GM12878 (cell line): ENCODE measurements around the gene SORCS2. TPM values are rescaled to one million over a fixed set of nuclear protein-coding genes. Genes with fewer than 3 reads are reported as not detected.

ENCODE experiments used
- ATAC-seq: fragments of 200-7000 bp; cut with Tn5 transposase; 3 replicates; pipeline ENCODE4 v1.9.1; 2020; ENCODE audit warnings: mild to moderate bottlenecking, moderate library complexity
- BruUV-seq: library from RNA; stranded (reverse); fragments of 400-500 nt; replicated peaks from 2 replicates; lab custom pipeline; 2021; lab: Mats Ljungman, UMichigan
- CTCF ChIA-PET: fragments of 300-600 bp; sonication (Branson Sonifier 250); formaldehyde crosslinking; extraction: SDS; loops from one replicate; lab custom pipeline; 2021; ENCODE audit warnings: inconsistent platforms; lab: Yijun Ruan, JAX
- POLR2A ChIA-PET: fragments of 350-600 bp; formaldehyde crosslinking; extraction: SDS; loops from one replicate; lab custom pipeline; 2021; ENCODE audit warnings: inconsistent platforms; lab: Charles Lee
- RAD21 ChIA-PET: fragments of 300-600 bp; sonication (Branson Sonifier 250); formaldehyde crosslinking; loops from one replicate; lab custom pipeline; 2023; ENCODE audit warnings: antibody characterized with exemption; ENCODE audit not compliant: unreplicated experiment; lab: Charles Lee
- SMC1A ChIA-PET: fragments of 300-600 bp; sonication (Branson Sonifier 250); formaldehyde crosslinking; loops from one replicate; lab custom pipeline; 2023; ENCODE audit not compliant: unreplicated experiment, uncharacterized antibody; lab: Charles Lee
- DNase-seq: peaks from one replicate; pipeline ENCODE4 v3.0.0-alpha.2; 2011; ENCODE audit warnings: low read depth, low spot score
- FAIRE-seq: peaks from 3 replicates; lab custom pipeline; 2011; peaks lifted over from hg19 to GRCh38; lab: Jason Lieb, UNC
- H2AFZ ChIP-seq: 2 replicates; pipeline ENCODE4 v1.6.0; 2011; ENCODE audit warnings: low read depth, low read length, control low read depth; ENCODE audit not compliant: control insufficient read depth
- H3K27ac ChIP-seq: 2 replicates; pipeline ENCODE4 v1.5.1; 2011; ENCODE audit warnings: control low read depth; ENCODE audit not compliant: control insufficient read depth, insufficient read depth
- H3K27me3 ChIP-seq, 2 experiments: replicated peaks in 1 of 2; 2 replicates each; pipeline versions ENCODE4 v1.6.0 to v1.6.1; 2011; ENCODE audit warnings: low read length in 1 of 2; ENCODE audit not compliant: control insufficient read depth in 2 of 2, insufficient read depth in 2 of 2
- H3K36me3 ChIP-seq, 2 experiments: 2 replicates each; pipeline ENCODE4 v1.5.1; 2011; ENCODE audit warnings: low read length in 1 of 2; ENCODE audit not compliant: control insufficient read depth in 2 of 2, insufficient read depth in 2 of 2
- H3K4me1 ChIP-seq: 2 replicates; pipeline ENCODE4 v1.6.1; 2011; ENCODE audit warnings: mild to moderate bottlenecking, low read length, moderate library complexity, mixed read lengths; ENCODE audit not compliant: control insufficient read depth, insufficient read depth
- H3K4me2 ChIP-seq: 2 replicates; pipeline ENCODE4 v1.6.0; 2011; ENCODE audit warnings: control low read depth; ENCODE audit not compliant: control insufficient read depth, insufficient read depth
- H3K4me3 ChIP-seq: fragments of 200-600 bp; sonication (generic); 2 replicates; pipeline ENCODE4 v1.5.1; 2016
- H3K79me2 ChIP-seq: 2 replicates; pipeline ENCODE4 v1.6.0; 2011; ENCODE audit warnings: low read length; ENCODE audit not compliant: control insufficient read depth, insufficient read depth
- H3K9ac ChIP-seq: 2 replicates; pipeline ENCODE4 v1.8.0; 2011; ENCODE audit warnings: low read length, control low read depth, mixed read lengths; ENCODE audit not compliant: control insufficient read depth, insufficient read depth
- H3K9me3 ChIP-seq: replicated peaks from 3 replicates; pipeline ENCODE4 v1.5.1; 2011; ENCODE audit warnings: mild to moderate bottlenecking, low read length; ENCODE audit not compliant: control insufficient read depth, insufficient read depth
- H4K20me1 ChIP-seq: 2 replicates; pipeline ENCODE4 v1.6.0; 2011; ENCODE audit not compliant: control insufficient read depth, insufficient read depth
- BACH1 ChIP-seq: fragments of 450-650 bp; IDR thresholded peaks from 2 replicates; pipeline ENCODE4 v1.6.1; 2017; ENCODE audit warnings: mild to moderate bottlenecking, borderline replicate concordance
- KDM1A ChIP-seq: fragments of 200-600 bp; sonication (generic); IDR thresholded peaks from 2 replicates; pipeline ENCODE4 v1.6.1; 2016; ENCODE audit warnings: borderline replicate concordance
- PAX8 ChIP-seq: fragments of 450-650 bp; IDR thresholded peaks from 2 replicates; pipeline ENCODE4 v1.6.1; 2017; ENCODE audit warnings: mild to moderate bottlenecking, moderate library complexity
- STAT3 ChIP-seq: IDR thresholded peaks from 2 replicates; pipeline ENCODE4 v1.6.1; 2011; ENCODE audit warnings: low read depth, low read length, improper control_type of control experiment
- WGBS: methylation state at CpG from one replicate; pipeline ENCODE4 v1.1.6; 2016; ENCODE audit warnings: low lambda C conversion rate; ENCODE audit not compliant: insufficient replicate concordance, insufficient coverage; ENCODE audit errors: missing lambda C conversion rate; 5-methylcytosine and 5-hydroxymethylcytosine counted together
- in situ Hi-C: fragments of 300-500 bp; cut with MboI; formaldehyde crosslinking; loops from 9 replicates; pipeline ENCODE4 v1.14.3; 2018; ENCODE audit warnings: mixed read lengths
- intact Hi-C: fragments of 100-400 bp; cut with micrococcal nuclease; formaldehyde crosslinking; loops from one replicate; pipeline ENCODE4 v1.14.2; 2022; ENCODE audit not compliant: unreplicated experiment
- polyA plus RNA-seq, 11 experiments: library from polyadenylated mRNA; depleted of rRNA in 4 of 11; unstranded in 6 of 11; stranded (reverse) in 5 of 11; fragments of >200 nt; fragmentation: Nextera tagmentation in 4 of 11; fragmentation: Illumina TruSeq in 1 of 11; extraction: Ambion mirVana in 4 of 11; extraction: Trizol in 1 of 11; gene quantifications; 1 replicate in 1 of 11; 2 replicates in 10 of 11; pipeline versions ENCODE4 v1.2.1 to v1.2.3, GENCODE V29; 2011 to 2016; ENCODE audit warnings: inconsistent platforms in 2 of 11, missing spikeins in 2 of 11, low read depth in 1 of 11
- total RNA-seq, 4 experiments: library from RNA; depleted of rRNA in 3 of 4; stranded (reverse); fragments of >200 nt in 3 of 4; fragmentation: Illumina TruSeq in 1 of 4; extraction: Trizol in 1 of 4; gene quantifications; 2 replicates each; pipeline versions ENCODE4 v1.2.1 to v1.2.3, GENCODE V29; 2013 to 2021
- TF ChIP-seq, protein P1 (sequence below): IDR thresholded peaks from 2 replicates; pipeline ENCODE4 v1.6.1; 2012; ENCODE audit warnings: low read depth, low read length, improper control_type of control experiment

SORCS2 gene
- total and polyA plus RNA-seq, 10 of the 15 experiments (the other 5 are each of a cell fraction or from before 2014, with no cell fraction given), result 0.01 to 0.15 (median 0.05) TPM; not detected in 5

DNA sequence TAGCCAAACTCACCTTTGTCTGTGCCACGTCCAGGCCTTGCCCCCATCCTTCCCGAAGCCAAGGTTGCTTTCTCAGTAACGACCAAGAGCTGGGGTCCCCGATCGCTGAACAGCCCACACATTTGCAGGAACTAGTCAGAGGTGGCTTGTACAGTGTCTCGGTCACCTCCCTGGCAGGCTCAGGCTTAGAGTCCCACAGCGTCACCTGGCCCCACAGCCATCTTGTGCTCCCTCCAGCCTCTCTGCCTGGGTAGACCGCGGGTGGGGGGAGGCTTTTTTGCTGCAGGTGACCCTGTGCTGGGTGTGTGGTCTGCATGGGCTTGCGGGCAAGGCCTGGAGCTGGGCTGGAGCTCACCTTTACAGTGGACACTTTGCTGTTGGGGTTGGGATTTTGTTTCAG, 182.2 kb downstream of the SORCS2 start (continued):
- TF ChIP-seq BACH1, result no peak
- TF ChIP-seq, protein P1, sequence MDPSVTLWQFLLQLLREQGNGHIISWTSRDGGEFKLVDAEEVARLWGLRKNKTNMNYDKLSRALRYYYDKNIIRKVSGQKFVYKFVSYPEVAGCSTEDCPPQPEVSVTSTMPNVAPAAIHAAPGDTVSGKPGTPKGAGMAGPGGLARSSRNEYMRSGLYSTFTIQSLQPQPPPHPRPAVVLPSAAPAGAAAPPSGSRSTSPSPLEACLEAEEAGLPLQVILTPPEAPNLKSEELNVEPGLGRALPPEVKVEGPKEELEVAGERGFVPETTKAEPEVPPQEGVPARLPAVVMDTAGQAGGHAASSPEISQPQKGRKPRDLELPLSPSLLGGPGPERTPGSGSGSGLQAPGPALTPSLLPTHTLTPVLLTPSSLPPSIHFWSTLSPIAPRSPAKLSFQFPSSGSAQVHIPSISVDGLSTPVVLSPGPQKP, result no peak
- TF ChIP-seq, all 136 proteins: peak for 0

DNA sequence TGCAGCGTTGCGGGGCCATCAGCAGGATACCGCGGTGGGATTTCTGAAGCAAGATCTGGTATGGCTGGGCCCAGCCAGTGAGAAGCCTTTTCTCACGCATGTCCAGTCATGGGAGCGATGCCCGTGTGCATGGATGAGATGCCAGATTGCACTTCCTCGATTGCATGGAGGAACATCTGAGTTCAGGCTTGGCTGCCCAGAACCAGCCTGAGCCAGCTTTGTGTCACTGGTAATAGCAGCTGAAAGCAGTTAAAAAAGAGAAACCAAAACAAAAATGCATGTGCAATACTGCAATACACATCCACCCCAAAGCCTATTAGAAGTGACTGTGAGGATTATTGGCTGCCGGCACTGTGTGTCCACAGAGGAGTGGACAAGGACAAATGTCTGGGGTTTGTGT, 183.1 kb downstream of the SORCS2 start:
- in situ Hi-C loops (no loop called here), intact Hi-C loops (no loop called here)
- Histone ChIP-seq H3K4me3 (no peak overlapping the region), H3K79me2 (no peaks in the 10 kb centered on the region), H3K4me1 (no peaks in the 10 kb centered on the region), H3K9me3 (peaks cover 3% of the 10 kb centered on the region; the same call in 1 of the 3 replicates), H3K27me3 (no peaks in the 10 kb centered on the region; a peak in 1 of 4 replicates), H3K9ac (no peak overlapping the region), H3K27ac (no peak overlapping the region), H3K36me3 (no peaks in the 10 kb centered on the region), H4K20me1 (no peaks in the 10 kb centered on the region), H2AFZ (no peak overlapping the region), H3K4me2 (no peak overlapping the region)
- TF ChIP-seq KDM1A (no peak), STAT3 (no peak), PAX8 (no peak)
- POLR2A ChIA-PET, result no interaction called here
- ATAC-seq, result no peak
- whole genome bisulfite sequencing, result 56% methylated on average over 9 of the region's 9 CpGs
- CTCF ChIA-PET, result no interaction called here
- no peak for FAIRE-seq
- no TSS peak for BruUV-seq
- DNase-seq, result no peak
- SMC1A ChIA-PET, result no interaction called here
- RAD21 ChIA-PET, result no interaction called here
